ENCODE results near the gene RBFOX2.

DNA sequence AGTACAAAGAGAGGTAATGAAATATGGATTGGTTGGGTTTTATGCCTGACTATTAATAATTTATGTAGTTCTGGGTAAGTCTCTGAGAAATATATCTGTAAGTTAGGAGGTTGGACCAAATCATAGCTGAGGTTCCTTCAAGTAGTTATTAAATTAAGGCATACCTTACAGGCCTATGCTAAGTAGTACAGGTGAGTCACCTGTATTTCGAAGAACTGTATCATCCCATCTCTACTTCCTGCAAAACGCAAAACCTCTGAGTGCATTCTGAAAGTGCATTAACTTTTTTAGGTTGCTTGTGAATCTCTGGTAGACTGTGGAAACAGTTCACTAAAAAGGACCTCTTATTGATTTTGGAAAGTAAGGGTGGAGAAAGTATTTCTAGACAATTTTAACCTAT is 273.9 kb downstream of the RBFOX2 start:
- TF ChIP-seq, protein P1, sequence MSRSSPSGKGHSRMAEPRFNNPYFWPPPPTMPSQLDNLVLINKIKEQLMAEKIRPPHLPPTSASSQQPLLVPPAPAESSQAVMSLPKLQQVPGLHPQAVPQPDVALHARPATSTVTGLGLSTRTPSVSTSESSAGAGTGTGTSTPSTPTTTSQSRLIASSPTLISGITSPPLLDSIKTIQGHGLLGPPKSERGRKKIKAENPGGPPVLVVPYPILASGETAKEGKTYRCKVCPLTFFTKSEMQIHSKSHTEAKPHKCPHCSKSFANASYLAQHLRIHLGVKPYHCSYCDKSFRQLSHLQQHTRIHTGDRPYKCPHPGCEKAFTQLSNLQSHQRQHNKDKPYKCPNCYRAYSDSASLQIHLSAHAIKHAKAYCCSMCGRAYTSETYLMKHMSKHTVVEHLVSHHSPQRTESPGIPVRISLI (CRISPR knock-in tag; IDR thresholded peaks at IDR 0.05; ENCODE audit: borderline replicate concordance), result no peak
- TF ChIP-seq TEAD3 (CRISPR knock-in tag; optimal IDR thresholded peaks at IDR 0.05; ENCODE audit: borderline replicate concordance), result no peak
- no peak for TF ChIP-seq FOXP1 (IDR thresholded peaks at IDR 0.05)
- no peak for TF ChIP-seq FOXP1 (CRISPR knock-in tag; IDR thresholded peaks at IDR 0.05)
- TF ChIP-seq, protein P2, sequence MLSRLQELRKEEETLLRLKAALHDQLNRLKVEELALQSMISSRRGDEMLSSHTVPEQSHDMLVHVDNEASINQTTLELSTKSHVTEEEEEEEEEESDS (CRISPR knock-in tag; IDR thresholded peaks at IDR 0.05; ENCODE audit: borderline replicate concordance), result no peak
- TF ChIP-seq MTA3 (CRISPR knock-in tag; IDR thresholded peaks at IDR 0.05), result no peak
- TF ChIP-seq ZNF589 (CRISPR knock-in tag; conservative IDR thresholded peaks at IDR 0.05), result no peak
- no peak for TF ChIP-seq ZNF343 (CRISPR knock-in tag; IDR thresholded peaks at IDR 0.05)
- no peak for TF ChIP-seq BHLHE40 (IDR thresholded peaks at IDR 0.05; ENCODE audit: low read length)
- no peak for TF ChIP-seq ZFY (CRISPR knock-in tag; IDR thresholded peaks at IDR 0.05)
- TF ChIP-seq, protein P3, sequence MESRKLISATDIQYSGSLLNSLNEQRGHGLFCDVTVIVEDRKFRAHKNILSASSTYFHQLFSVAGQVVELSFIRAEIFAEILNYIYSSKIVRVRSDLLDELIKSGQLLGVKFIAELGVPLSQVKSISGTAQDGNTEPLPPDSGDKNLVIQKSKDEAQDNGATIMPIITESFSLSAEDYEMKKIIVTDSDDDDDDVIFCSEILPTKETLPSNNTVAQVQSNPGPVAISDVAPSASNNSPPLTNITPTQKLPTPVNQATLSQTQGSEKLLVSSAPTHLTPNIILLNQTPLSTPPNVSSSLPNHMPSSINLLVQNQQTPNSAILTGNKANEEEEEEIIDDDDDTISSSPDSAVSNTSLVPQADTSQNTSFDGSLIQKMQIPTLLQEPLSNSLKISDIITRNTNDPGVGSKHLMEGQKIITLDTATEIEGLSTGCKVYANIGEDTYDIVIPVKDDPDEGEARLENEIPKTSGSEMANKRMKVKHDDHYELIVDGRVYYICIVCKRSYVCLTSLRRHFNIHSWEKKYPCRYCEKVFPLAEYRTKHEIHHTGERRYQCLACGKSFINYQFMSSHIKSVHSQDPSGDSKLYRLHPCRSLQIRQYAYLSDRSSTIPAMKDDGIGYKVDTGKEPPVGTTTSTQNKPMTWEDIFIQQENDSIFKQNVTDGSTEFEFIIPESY (CRISPR knock-in tag; IDR thresholded peaks at IDR 0.05), result no peak
- no peak for TF ChIP-seq DMAP1 (CRISPR knock-in tag; IDR thresholded peaks at IDR 0.05)
- TF ChIP-seq, protein P4, sequence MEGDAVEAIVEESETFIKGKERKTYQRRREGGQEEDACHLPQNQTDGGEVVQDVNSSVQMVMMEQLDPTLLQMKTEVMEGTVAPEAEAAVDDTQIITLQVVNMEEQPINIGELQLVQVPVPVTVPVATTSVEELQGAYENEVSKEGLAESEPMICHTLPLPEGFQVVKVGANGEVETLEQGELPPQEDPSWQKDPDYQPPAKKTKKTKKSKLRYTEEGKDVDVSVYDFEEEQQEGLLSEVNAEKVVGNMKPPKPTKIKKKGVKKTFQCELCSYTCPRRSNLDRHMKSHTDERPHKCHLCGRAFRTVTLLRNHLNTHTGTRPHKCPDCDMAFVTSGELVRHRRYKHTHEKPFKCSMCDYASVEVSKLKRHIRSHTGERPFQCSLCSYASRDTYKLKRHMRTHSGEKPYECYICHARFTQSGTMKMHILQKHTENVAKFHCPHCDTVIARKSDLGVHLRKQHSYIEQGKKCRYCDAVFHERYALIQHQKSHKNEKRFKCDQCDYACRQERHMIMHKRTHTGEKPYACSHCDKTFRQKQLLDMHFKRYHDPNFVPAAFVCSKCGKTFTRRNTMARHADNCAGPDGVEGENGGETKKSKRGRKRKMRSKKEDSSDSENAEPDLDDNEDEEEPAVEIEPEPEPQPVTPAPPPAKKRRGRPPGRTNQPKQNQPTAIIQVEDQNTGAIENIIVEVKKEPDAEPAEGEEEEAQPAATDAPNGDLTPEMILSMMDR (CRISPR knock-in tag; IDR thresholded peaks at IDR 0.05), result no peak
- no peak for TF ChIP-seq MYNN (CRISPR knock-in tag; IDR thresholded peaks at IDR 0.05; ENCODE audit: low read depth)
